NT2/D1 (cell line): Measurements from ENCODE around the gene TGM2.

ENCODE experiments used
- SUZ12 ChIP-seq: IDR thresholded peaks from 2 replicates; pipeline ENCODE4 v1.6.1; 2011; ENCODE audit not compliant: insufficient read length, insufficient read depth; ENCODE audit errors: extremely low read depth
- YY1 ChIP-seq: IDR thresholded peaks from 2 replicates; pipeline ENCODE4 v1.6.1; 2011; ENCODE audit not compliant: insufficient read length, insufficient read depth
- ZNF274 ChIP-seq: IDR thresholded peaks from 2 replicates; pipeline ENCODE4 v1.6.1; 2011; ENCODE audit warnings: mild to moderate bottlenecking, low read depth, low read length

GRCh38 chr20:38197619-38198018 is 32.5 kb upstream of the TGM2 start:
- TF ChIP-seq YY1 (no peak), ZNF274 (no peak), SUZ12 (no peak)
